Fibroblast of villous mesenchyme (primary cell): ENCODE measurements around the gene LYRM4. TPM values are rescaled to one million over a fixed set of nuclear protein-coding genes. Genes with fewer than 3 reads are reported as not detected.

ENCODE experiments used
- DNase-seq: peaks from one replicate; pipeline ENCODE4 v3.0.0-alpha.2; 2010; ENCODE audit warnings: low read depth
- H3K4me3 ChIP-seq: 2 replicates; pipeline ENCODE4 v1.5.1; 2011; ENCODE audit warnings: low read depth, mild to moderate bottlenecking, low read length
- total RNA-seq: library from RNA; depleted of rRNA; stranded (reverse); fragments of >200 nt; gene quantifications from 2 replicates; pipeline ENCODE4 v1.2.3, GENCODE V29; 2012
- TF ChIP-seq, protein P1 (sequence below): IDR thresholded peaks from 2 replicates; pipeline ENCODE4 v1.5.1; 2012; ENCODE audit warnings: low read depth, mild to moderate bottlenecking, low read length; ENCODE audit not compliant: insufficient read depth

The LYRM4 gene
- total RNA-seq, 1 donor, result 13.4 TPM

DNA sequence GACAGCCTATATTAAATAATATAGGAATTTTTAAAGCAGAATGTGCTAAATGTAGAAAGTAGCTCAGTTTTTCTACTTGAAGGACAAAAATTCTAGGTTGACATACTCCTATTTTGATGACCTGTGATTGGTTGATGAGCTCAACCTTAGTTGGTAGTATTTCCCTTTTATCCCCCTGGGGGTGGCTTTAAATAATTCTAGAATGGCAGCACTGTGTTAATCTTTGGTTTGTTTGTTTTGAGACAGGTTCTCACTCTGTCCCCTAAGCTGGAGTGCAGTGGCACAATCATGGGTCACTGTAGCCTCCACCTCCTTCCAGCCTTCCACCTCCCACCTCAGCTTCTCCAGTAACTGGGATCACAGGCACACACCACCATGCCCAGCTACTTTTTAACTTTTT is 29.8 kb upstream of the LYRM4 start:
- no peak for DNase-seq
- no peak overlapping the region for H3K4me3 ChIP-seq
- TF ChIP-seq, protein P1, sequence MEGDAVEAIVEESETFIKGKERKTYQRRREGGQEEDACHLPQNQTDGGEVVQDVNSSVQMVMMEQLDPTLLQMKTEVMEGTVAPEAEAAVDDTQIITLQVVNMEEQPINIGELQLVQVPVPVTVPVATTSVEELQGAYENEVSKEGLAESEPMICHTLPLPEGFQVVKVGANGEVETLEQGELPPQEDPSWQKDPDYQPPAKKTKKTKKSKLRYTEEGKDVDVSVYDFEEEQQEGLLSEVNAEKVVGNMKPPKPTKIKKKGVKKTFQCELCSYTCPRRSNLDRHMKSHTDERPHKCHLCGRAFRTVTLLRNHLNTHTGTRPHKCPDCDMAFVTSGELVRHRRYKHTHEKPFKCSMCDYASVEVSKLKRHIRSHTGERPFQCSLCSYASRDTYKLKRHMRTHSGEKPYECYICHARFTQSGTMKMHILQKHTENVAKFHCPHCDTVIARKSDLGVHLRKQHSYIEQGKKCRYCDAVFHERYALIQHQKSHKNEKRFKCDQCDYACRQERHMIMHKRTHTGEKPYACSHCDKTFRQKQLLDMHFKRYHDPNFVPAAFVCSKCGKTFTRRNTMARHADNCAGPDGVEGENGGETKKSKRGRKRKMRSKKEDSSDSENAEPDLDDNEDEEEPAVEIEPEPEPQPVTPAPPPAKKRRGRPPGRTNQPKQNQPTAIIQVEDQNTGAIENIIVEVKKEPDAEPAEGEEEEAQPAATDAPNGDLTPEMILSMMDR, result no peak

DNA sequence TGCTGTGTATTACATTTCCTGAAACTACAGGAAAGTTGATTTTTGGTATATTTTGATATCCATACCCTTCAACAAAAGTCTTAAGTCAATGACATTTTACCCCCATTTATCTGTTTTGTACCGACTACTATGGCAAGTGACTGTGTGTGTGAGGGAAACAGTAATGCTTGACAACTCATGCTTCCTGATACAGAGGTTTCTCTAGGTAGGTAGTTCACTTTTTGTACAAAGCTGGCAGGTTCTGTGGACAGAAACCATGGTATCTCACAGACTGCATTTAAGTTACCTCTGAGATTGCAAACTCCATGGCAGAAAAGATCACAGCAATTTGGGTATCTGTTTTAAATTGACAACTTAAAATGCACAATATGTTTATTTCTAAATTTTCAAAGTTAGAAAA is 29.3 kb upstream of the LYRM4 start:
- no peak for DNase-seq
- no peak overlapping the region for H3K4me3 ChIP-seq
- TF ChIP-seq, protein P1, result no peak

DNA sequence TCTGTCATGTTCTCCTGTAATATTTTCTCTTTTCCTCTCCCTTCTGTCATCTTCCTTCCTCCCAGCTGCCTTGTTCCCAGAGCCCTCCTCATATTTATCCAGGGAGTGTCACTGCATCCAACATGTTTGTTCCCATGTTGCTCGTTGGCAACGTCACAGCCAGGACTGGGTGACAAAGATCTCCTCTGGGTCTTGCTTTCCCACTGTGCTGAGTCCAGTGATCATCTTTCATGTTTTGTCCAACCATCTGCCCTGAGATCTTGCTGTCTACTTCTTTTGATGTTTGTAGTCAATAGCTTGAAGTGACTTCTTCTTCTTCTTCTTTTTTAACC is 27.2 kb upstream of the LYRM4 start:
- DNase-seq, result no peak
- H3K4me3 ChIP-seq, result no peak overlapping the region
- TF ChIP-seq, protein P1, result no peak

DNA sequence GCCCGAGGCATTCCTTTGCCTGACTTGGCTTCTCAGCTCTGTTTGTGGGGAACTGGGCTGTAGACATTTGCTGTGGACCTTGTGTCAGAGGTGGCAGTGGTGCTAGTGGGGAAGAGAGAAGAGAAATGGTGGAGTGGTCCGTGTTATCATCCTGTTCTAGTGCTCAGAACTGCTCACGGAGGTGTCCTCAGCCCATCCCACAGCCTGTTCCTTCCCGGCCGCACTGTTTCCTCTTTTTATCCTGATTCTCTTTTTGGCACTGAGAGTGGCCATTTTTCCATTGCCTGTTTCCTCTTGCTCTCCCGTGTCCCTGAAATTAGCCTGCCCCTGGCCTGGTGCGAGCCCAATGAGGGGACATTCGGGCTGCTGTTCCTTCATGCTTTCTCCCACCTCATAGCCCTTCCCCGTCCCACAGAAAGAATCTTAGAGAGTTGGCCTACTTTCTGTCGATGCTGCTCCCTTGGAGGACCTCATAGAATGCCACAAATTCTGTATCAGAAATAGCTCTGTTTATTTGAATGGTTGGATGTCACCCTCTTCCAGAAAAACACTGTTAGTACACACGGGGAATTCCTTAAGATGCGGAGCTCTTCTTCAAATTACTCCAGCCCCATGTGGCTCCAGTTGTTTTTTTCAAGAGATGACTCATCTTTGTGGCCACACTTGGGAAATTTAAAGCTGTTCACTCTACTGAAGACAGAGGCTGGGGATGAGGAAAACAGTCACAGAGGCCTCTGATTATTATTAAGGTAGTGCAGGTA is 26.6 kb upstream of the LYRM4 start:
- TF ChIP-seq, protein P1, result no peak
- H3K4me3 ChIP-seq, result no peak overlapping the region
- peak; percentile 79 for DNase-seq

DNA sequence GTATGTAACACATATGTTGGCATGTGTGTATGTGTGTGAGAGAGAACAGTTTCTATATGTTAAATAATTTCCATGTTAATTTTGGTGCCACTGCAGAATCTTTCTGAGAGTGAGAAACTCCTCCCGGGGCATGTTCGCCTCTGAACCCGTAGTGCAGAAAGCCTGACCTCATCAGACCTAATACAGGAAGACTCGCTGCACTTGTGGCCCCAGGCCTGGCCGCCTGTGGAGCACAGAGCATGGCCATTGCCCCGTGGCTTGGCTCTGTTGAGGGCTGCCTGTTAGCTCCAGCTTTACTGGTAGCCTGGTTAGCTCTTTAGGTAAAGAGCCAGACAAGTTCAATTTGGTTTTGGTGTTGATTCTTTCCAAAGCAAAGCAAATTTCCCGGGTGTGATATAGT is 26.0 kb upstream of the LYRM4 start:
- DNase-seq, result no peak
- H3K4me3 ChIP-seq, result no peak overlapping the region
- TF ChIP-seq, protein P1, result no peak

DNA sequence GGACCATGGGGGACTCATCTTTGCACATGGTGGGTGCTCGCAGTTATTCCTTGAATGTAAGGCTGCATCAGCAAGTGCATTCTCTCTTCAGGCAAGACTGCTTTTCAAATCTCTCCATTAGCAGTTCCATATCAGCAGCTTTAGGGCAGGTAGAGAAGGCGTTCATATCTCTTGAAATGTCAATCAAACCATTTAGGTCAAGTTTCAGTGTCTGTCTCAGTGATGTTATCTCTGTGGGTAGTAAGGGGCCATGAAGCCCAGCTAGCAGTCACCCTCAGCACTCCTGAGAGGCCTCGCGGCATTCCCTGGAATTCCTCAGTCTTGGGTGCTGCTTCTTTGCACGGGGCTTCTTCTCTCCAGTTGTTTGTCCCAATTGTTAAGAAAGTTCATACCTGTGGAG is 24.8 kb upstream of the LYRM4 start:
- H3K4me3 ChIP-seq, result no peak overlapping the region
- DNase-seq, result no peak
- TF ChIP-seq, protein P1, result no peak

DNA sequence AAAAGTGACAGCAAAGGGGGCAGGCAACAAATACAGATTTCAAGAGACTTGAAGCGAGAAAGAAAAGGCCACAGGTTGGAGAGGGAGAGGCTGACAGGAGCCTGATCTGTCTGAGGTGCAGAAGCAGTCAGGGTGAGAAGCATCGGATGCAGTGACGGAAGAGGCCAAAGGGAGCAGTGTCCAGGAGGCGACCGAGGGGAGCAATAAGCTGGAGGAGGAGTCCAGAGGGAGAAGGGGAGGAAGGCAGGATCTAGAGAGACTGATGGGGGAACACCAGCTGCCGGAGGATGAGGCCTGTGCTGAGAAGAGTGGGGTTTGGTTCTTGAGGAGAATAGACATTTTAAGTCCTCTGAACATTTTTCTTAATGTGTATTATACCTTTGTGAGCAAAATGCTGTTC is 24.3 kb upstream of the LYRM4 start:
- no peak overlapping the region for H3K4me3 ChIP-seq
- no peak for DNase-seq
- TF ChIP-seq, protein P1, result no peak
